ENCODE results near the gene GOLGA3. TPM values are rescaled to one million over a fixed set of nuclear protein-coding genes. Genes with fewer than 3 reads are reported as not detected.

Gene GOLGA3
- total and polyA plus RNA-seq, 3 donors from 2014 or later, result 30.4 to 95.2 (median 72.3) TPM

DNA sequence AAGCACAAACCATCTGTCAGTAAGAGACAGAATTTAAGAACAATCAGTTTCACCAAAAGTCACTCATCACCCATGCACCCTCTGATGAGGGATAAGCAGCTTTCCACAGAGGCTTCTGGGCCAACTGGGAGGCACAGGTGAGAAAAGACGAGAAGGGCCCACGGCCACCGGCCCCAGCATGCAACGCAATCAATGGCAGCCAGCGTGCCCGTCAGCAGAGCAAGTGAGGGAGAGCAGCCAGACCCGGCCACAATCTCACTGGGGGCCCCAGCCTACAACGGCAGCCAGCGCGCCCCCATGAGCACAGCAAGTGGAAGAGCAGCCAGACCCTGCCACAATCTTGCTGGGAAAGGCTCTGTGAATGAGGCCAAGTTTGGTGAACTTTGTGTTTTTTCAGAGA, 80.3 kb downstream of the GOLGA3 start:
- Histone ChIP-seq H3K4me3 (no peak overlapping the region), H3K27ac (no peak overlapping the region), H3K4me1 (no peaks in the 10 kb centered on the region), H3K9me3 (no peaks in the 10 kb centered on the region), H3K27me3 (no peaks in the 10 kb centered on the region), H3K36me3 (ENCODE audit: low read depth, missing control alignments) (no peaks in the 10 kb centered on the region)
- no peak for TF ChIP-seq POLR2A (IDR thresholded peaks at IDR 0.05)
- TF ChIP-seq, protein P1, sequence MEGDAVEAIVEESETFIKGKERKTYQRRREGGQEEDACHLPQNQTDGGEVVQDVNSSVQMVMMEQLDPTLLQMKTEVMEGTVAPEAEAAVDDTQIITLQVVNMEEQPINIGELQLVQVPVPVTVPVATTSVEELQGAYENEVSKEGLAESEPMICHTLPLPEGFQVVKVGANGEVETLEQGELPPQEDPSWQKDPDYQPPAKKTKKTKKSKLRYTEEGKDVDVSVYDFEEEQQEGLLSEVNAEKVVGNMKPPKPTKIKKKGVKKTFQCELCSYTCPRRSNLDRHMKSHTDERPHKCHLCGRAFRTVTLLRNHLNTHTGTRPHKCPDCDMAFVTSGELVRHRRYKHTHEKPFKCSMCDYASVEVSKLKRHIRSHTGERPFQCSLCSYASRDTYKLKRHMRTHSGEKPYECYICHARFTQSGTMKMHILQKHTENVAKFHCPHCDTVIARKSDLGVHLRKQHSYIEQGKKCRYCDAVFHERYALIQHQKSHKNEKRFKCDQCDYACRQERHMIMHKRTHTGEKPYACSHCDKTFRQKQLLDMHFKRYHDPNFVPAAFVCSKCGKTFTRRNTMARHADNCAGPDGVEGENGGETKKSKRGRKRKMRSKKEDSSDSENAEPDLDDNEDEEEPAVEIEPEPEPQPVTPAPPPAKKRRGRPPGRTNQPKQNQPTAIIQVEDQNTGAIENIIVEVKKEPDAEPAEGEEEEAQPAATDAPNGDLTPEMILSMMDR (IDR thresholded peaks at IDR 0.05), result no peak
- intact Hi-C loops (cut with DNase I; ENCODE audit: low total_unique reads), result no loop called here
- no peak for DNase-seq
- 92 to 93% methylated on average over 10 of the region's 10 CpGs for WGBS, 2 donors

GRCh38 chr12:132747896-132748295, 80.8 kb downstream of the GOLGA3 start:
- no peaks in the 10 kb centered on the region for H3K36me3 ChIP-seq (ENCODE audit: low read depth, missing control alignments)
- H3K4me1 ChIP-seq, result no peaks in the 10 kb centered on the region
- intact Hi-C loops (cut with DNase I; ENCODE audit: low total_unique reads), result no loop called here
- WGBS, 2 donors, result 93 to 98% methylated on average over 22 of the region's 22 CpGs
- H3K9me3 ChIP-seq, result no peaks in the 10 kb centered on the region
- H3K27ac ChIP-seq, result no peak overlapping the region
- no peak for DNase-seq
- H3K4me3 ChIP-seq, result no peak overlapping the region
- H3K27me3 ChIP-seq, result no peaks in the 10 kb centered on the region
- TF ChIP-seq, protein P1 (IDR thresholded peaks at IDR 0.05), result no peak
- TF ChIP-seq POLR2A (IDR thresholded peaks at IDR 0.05), result no peak

DNA sequence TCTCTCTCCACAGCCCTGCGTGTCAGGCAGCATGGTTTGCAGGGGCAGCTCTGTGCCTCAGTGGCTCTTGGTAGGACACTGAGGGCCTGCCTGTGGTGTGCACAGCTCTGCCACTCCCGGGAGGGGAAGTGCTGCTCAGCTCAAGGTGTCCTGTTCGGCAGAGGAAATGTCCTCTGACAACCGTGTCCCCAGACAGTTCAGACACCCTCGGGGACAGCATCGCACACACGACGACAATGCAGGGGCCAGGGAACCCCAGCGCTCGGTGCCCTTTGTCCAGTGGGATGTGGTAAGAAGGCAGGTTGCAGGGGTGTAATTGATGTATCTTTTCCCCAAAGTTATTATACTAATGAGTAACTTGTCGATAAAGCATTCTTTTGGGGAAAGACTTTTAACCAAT, 81.3 kb downstream of the GOLGA3 start:
- H3K4me1 ChIP-seq, result no peaks in the 10 kb centered on the region
- 94 to 95% methylated on average over 11 of the region's 11 CpGs for WGBS, 2 donors
- no peak for DNase-seq
- H3K27me3 ChIP-seq, result no peaks in the 10 kb centered on the region
- intact Hi-C loops (cut with DNase I; ENCODE audit: low total_unique reads), result no loop called here
- no peak overlapping the region for H3K4me3 ChIP-seq
- H3K36me3 ChIP-seq (ENCODE audit: low read depth, missing control alignments), result no peaks in the 10 kb centered on the region
- TF ChIP-seq, protein P1 (IDR thresholded peaks at IDR 0.05), result no peak
- no peak for TF ChIP-seq POLR2A (IDR thresholded peaks at IDR 0.05)
- no peak overlapping the region for H3K27ac ChIP-seq
- no peaks in the 10 kb centered on the region for H3K9me3 ChIP-seq

GRCh38 chr12:132746613-132747012, 82.1 kb downstream of the GOLGA3 start:
- Histone ChIP-seq H3K27me3 (no peaks in the 10 kb centered on the region), H3K27ac (no peak overlapping the region), H3K4me3 (no peak overlapping the region), H3K36me3 (ENCODE audit: low read depth, missing control alignments) (no peaks in the 10 kb centered on the region), H3K9me3 (no peaks in the 10 kb centered on the region), H3K4me1 (no peaks in the 10 kb centered on the region)
- intact Hi-C loops (cut with DNase I; ENCODE audit: low total_unique reads), result no loop called here
- TF ChIP-seq, protein P1 (IDR thresholded peaks at IDR 0.05), result no peak
- no peak for TF ChIP-seq POLR2A (IDR thresholded peaks at IDR 0.05)
- WGBS, 2 donors, result 92 to 96% methylated on average over 3 of the region's 3 CpGs
- DNase-seq, result no peak

GRCh38 chr12:132743831-132744230, 84.8 kb downstream of the GOLGA3 start:
- Histone ChIP-seq H3K27ac (no peak overlapping the region), H3K4me1 (no peaks in the 10 kb centered on the region), H3K4me3 (no peak overlapping the region), H3K9me3 (no peaks in the 10 kb centered on the region), H3K36me3 (ENCODE audit: low read depth, missing control alignments) (no peaks in the 10 kb centered on the region), H3K27me3 (no peaks in the 10 kb centered on the region)
- 93 to 95% methylated on average over 13 of the region's 13 CpGs for WGBS, 2 donors
- DNase-seq, result no peak
- no peak for TF ChIP-seq POLR2A (IDR thresholded peaks at IDR 0.05)
- TF ChIP-seq, protein P1 (IDR thresholded peaks at IDR 0.05), result no peak
- intact Hi-C loops (cut with DNase I; ENCODE audit: low total_unique reads), result no loop called here
